Measurements from ENCODE around the gene SETD7. TPM values are rescaled to one million over a fixed set of nuclear protein-coding genes. Genes with fewer than 3 reads are reported as not detected.
A peak's percentile ranks its signal among the peaks of the same experiment; 100 is the strongest.

Gene SETD7
- total RNA-seq, 1 experiment from 2014 or later, result 32.2 TPM

- no peak overlapping the region for H3K27ac Mint-ChIP-seq (ENCODE audit: unreplicated experiment)
- H3K9me3 Mint-ChIP-seq (ENCODE audit: unreplicated experiment), result no peaks in the 10 kb centered on the region
- BruUV-seq (replicated peaks), result no TSS peak
- intact Hi-C loops (cut with micrococcal nuclease; ENCODE audit: unreplicated experiment), result no loop called here
- TF ChIP-seq CTCF (IDR thresholded peaks at IDR 0.05; ENCODE audit: insufficient read depth in 1 of 2, low read depth in 1 of 2, low read length in 1 of 2, severe bottlenecking in 1 of 2, unreplicated experiment in 1 of 2), result no peak
- no peak for DNase-seq
- Histone ChIP-seq H3K4me3 (ENCODE audit: low read depth, low read length) (no peak overlapping the region), H3K36me3 (ENCODE audit: control insufficient read depth, insufficient read depth, low read length) (no peaks in the 10 kb centered on the region), H3K9me3 (no peaks in the 10 kb centered on the region), H3K4me1 (no peaks in the 10 kb centered on the region), H3K27me3 (replicated peaks; ENCODE audit: control insufficient read depth, insufficient read depth, low read length) (no peaks in the 10 kb centered on the region)
- peaks cover 37% of the 10 kb centered on the region for H3K36me3 Mint-ChIP-seq (ENCODE audit: insufficient read depth, unreplicated experiment)
- H3K4me3 Mint-ChIP-seq (ENCODE audit: unreplicated experiment), result no peak overlapping the region
- H3K27me3 Mint-ChIP-seq (ENCODE audit: insufficient read depth, unreplicated experiment), result no peaks in the 10 kb centered on the region
- ChIA-PET CTCF (no interaction called here), POLR2A (interaction anchor here (0.6 kb wide), 1 partner anchor 10 kb away, joined by 4 read pairs; no protein-coding TSS in a partner anchor)
- no peaks in the 10 kb centered on the region for H3K4me1 Mint-ChIP-seq (ENCODE audit: low read depth, unreplicated experiment)
Measured at GRCh38 chr4:139526928-139527327, 29.1 kb downstream of the SETD7 start.

- no TSS peak for BruUV-seq (replicated peaks)
- ChIA-PET POLR2A (no interaction called here), CTCF (interaction anchor here (0.6 kb wide), 1 partner anchor 297 kb away, joined by 5 read pairs; no protein-coding TSS in a partner anchor)
- Histone ChIP-seq H3K4me3 (ENCODE audit: low read depth, low read length) (no peak overlapping the region), H3K27me3 (replicated peaks; ENCODE audit: control insufficient read depth, insufficient read depth, low read length) (no peaks in the 10 kb centered on the region), H3K4me1 (no peaks in the 10 kb centered on the region), H3K36me3 (ENCODE audit: control insufficient read depth, insufficient read depth, low read length) (no peaks in the 10 kb centered on the region), H3K9me3 (no peaks in the 10 kb centered on the region)
- no peak overlapping the region for H3K4me3 Mint-ChIP-seq (ENCODE audit: unreplicated experiment)
- no peaks in the 10 kb centered on the region for H3K4me1 Mint-ChIP-seq (ENCODE audit: low read depth, unreplicated experiment)
- no peaks in the 10 kb centered on the region for H3K9me3 Mint-ChIP-seq (ENCODE audit: unreplicated experiment)
- intact Hi-C loops (cut with micrococcal nuclease; ENCODE audit: unreplicated experiment), result no loop called here
- no peaks in the 10 kb centered on the region for H3K27me3 Mint-ChIP-seq (ENCODE audit: insufficient read depth, unreplicated experiment)
- no peak for DNase-seq
- no peak for TF ChIP-seq CTCF (IDR thresholded peaks at IDR 0.05; ENCODE audit: insufficient read depth in 1 of 2, low read depth in 1 of 2, low read length in 1 of 2, severe bottlenecking in 1 of 2, unreplicated experiment in 1 of 2)
- peak overlapping the region; percentile 5 for H3K27ac Mint-ChIP-seq (ENCODE audit: unreplicated experiment)
- H3K36me3 Mint-ChIP-seq (ENCODE audit: insufficient read depth, unreplicated experiment), result peaks cover 50% of the 10 kb centered on the region
Measured at GRCh38 chr4:139525414-139525813, 30.6 kb downstream of the SETD7 start.

GRCh38 chr4:139524062-139524631 lies 31.9 kb downstream of the SETD7 start:
- Mint-ChIP-seq H3K27ac (ENCODE audit: unreplicated experiment) (no peak overlapping the region), H3K27me3 (ENCODE audit: insufficient read depth, unreplicated experiment) (no peaks in the 10 kb centered on the region), H3K4me1 (ENCODE audit: low read depth, unreplicated experiment) (no peaks in the 10 kb centered on the region), H3K9me3 (ENCODE audit: unreplicated experiment) (no peaks in the 10 kb centered on the region), H3K4me3 (ENCODE audit: unreplicated experiment) (no peak overlapping the region), H3K36me3 (ENCODE audit: insufficient read depth, unreplicated experiment) (peaks cover 53% of the 10 kb centered on the region)
- H3K4me1 ChIP-seq, result no peaks in the 10 kb centered on the region
- CTCF ChIA-PET, result no interaction called here
- POLR2A ChIA-PET, result interaction anchor here (0.7 kb wide), 1 partner anchor 223 kb away, joined by 3 read pairs; the partner anchor contains the start of gene NAA15
- no TSS peak for BruUV-seq (replicated peaks)
- no peak for DNase-seq
- TF ChIP-seq CTCF (IDR thresholded peaks at IDR 0.05; ENCODE audit: insufficient read depth in 1 of 2, low read depth in 1 of 2, low read length in 1 of 2, severe bottlenecking in 1 of 2, unreplicated experiment in 1 of 2), result no peak
- H3K36me3 ChIP-seq (ENCODE audit: control insufficient read depth, insufficient read depth, low read length), result no peaks in the 10 kb centered on the region
- H3K4me3 ChIP-seq (ENCODE audit: low read depth, low read length), result no peak overlapping the region
- no peaks in the 10 kb centered on the region for H3K27me3 ChIP-seq (replicated peaks; ENCODE audit: control insufficient read depth, insufficient read depth, low read length)
- intact Hi-C loops (cut with micrococcal nuclease; ENCODE audit: unreplicated experiment), result no loop called here
- H3K9me3 ChIP-seq, result no peaks in the 10 kb centered on the region
